ENCODE measurements around the gene HMHB1. TPM values are rescaled to one million over a fixed set of nuclear protein-coding genes. Genes with fewer than 3 reads are reported as not detected.

Gene HMHB1
- total RNA-seq, 1 experiment from 2014 or later = not detected

DNA sequence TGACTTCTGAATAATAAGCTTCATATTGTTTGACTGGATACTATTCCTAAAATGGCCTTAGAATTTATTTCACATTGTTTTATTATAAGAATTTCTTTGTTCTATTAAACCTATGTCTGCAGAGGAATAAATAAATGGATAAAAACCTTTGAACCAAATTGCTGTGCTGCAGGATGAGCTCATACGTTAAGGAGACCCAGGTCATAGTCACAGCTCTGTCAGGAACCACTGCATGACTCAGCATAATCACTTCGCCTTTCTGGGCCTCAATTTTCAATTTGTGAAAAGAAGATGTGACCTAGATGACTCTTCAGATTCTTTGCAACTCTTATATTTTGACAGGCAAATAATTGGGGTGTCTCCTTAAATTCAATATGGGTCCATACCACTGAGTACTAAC lies 36.7 kb upstream of the HMHB1 start:
- no peak overlapping the region for H2BK20ac ChIP-seq (ENCODE audit: low read depth, low read length, poor library complexity, severe bottlenecking)
- H2BK5ac ChIP-seq (ENCODE audit: insufficient read length, low read length) = no peak overlapping the region
- H4K5ac ChIP-seq (ENCODE audit: insufficient read length, low read depth, low read length) = no peak overlapping the region
- no peak overlapping the region for H3K9ac ChIP-seq (ENCODE audit: extremely low read depth, insufficient read length, low read length)
- no peaks in the 10 kb centered on the region for H3K79me2 ChIP-seq (ENCODE audit: insufficient read depth, low read length)
- H3K9me3 Mint-ChIP-seq = no peaks in the 10 kb centered on the region; a peak in 1 of 5 replicates
- no peaks in the 10 kb centered on the region for H3K9me3 ChIP-seq (ENCODE audit: control insufficient read depth, low read depth, low read length)
- H3K27me3 ChIP-seq (ENCODE audit: insufficient read depth, low read length) = no peaks in the 10 kb centered on the region
- H4K8ac ChIP-seq (replicated peaks; ENCODE audit: insufficient read length, low read depth, low read length) = no peak overlapping the region
- H3K27ac Mint-ChIP-seq = no peak overlapping the region
- no peak overlapping the region for H2AFZ ChIP-seq (ENCODE audit: low read length)
- H3K4ac ChIP-seq (ENCODE audit: low read depth, low read length) = no peak overlapping the region
- TF ChIP-seq, protein P1, sequence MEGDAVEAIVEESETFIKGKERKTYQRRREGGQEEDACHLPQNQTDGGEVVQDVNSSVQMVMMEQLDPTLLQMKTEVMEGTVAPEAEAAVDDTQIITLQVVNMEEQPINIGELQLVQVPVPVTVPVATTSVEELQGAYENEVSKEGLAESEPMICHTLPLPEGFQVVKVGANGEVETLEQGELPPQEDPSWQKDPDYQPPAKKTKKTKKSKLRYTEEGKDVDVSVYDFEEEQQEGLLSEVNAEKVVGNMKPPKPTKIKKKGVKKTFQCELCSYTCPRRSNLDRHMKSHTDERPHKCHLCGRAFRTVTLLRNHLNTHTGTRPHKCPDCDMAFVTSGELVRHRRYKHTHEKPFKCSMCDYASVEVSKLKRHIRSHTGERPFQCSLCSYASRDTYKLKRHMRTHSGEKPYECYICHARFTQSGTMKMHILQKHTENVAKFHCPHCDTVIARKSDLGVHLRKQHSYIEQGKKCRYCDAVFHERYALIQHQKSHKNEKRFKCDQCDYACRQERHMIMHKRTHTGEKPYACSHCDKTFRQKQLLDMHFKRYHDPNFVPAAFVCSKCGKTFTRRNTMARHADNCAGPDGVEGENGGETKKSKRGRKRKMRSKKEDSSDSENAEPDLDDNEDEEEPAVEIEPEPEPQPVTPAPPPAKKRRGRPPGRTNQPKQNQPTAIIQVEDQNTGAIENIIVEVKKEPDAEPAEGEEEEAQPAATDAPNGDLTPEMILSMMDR (conservative IDR thresholded peaks at IDR 0.05) = no peak
- H3K4me2 ChIP-seq (ENCODE audit: insufficient read depth, insufficient read length, low read length) = no peak overlapping the region
- no peak overlapping the region for H2BK12ac ChIP-seq (ENCODE audit: insufficient read length, low read depth, low read length)
- H3K56ac ChIP-seq (ENCODE audit: insufficient read length, low read depth, low read length) = no peak overlapping the region
- no peaks in the 10 kb centered on the region; a peak in 2 of 4 replicates for H3K4me1 Mint-ChIP-seq
- H3K14ac ChIP-seq (ENCODE audit: insufficient read depth, low read length) = no peak overlapping the region
- no peak overlapping the region for H2AK5ac ChIP-seq (ENCODE audit: insufficient read length, low read length)
- no peak for DNase-seq
- H3K4me1 ChIP-seq (ENCODE audit: insufficient read depth, low read length) = no peaks in the 10 kb centered on the region
- H2BK15ac ChIP-seq (ENCODE audit: low read depth, low read length) = no peak overlapping the region
- no peak overlapping the region for H3T11ph ChIP-seq (ENCODE audit: low read length)
- WGBS (ENCODE audit: extremely low coverage, insufficient read length, low lambda C conversion rate) = no CpG with 5 or more reads among the region's 2 CpGs
- H3K27ac ChIP-seq (ENCODE audit: insufficient read length, low read depth, low read length) = no peak overlapping the region
- H3K79me1 ChIP-seq (ENCODE audit: insufficient read depth, low read depth, low read length, poor library complexity, severe bottlenecking) = no peaks in the 10 kb centered on the region
- H3K36me3 Mint-ChIP-seq (ENCODE audit: insufficient read depth in 1 of 3, low read depth in 3 of 3) = peaks cover 0 to 5% (median 0%) of the 10 kb centered on the region in 3 experiments; a peak in 3 of 7 replicates
- no peak overlapping the region for H3K18ac ChIP-seq (ENCODE audit: insufficient read length, low read depth, low read length)
- no peaks in the 10 kb centered on the region for H3K27me3 Mint-ChIP-seq (ENCODE audit: low read depth)
- no peak overlapping the region for H2BK120ac ChIP-seq (ENCODE audit: low read depth, low read length, poor library complexity, severe bottlenecking)
- no peaks in the 10 kb centered on the region for H4K20me1 ChIP-seq (ENCODE audit: control insufficient read depth, insufficient read depth, insufficient read length)
- H3K23me2 ChIP-seq (ENCODE audit: insufficient read length, low read depth, low read length, poor library complexity, severe bottlenecking) = no peaks in the 10 kb centered on the region
- no peak overlapping the region for H3K23ac ChIP-seq (ENCODE audit: insufficient read length, low read depth, low read length)
- no peak overlapping the region for H3K4me3 Mint-ChIP-seq
- no peak overlapping the region for H4K91ac ChIP-seq (ENCODE audit: insufficient read length, low read depth, low read length)

Data from H9 (cell line).